Measurements from ENCODE around the gene CRYBB2.
"Not testable (repeated sequence)": the region's sequence is repeated elsewhere in the genome, so short reads cannot be mapped to it uniquely, and the experiment has no call there.

CRYBB2 gene

GRCh38 chr22:25199731-25200520 lies 19.5 kb upstream of the CRYBB2 start, which contains the start of gene CRYBB3:
Gene CRYBB3 (plus strand): TSS chr22:25199858. CDS start chr22:25201397, 1,539 bp downstream.
- no peak for DNase-seq (ENCODE audit: low read depth in 2 of 2)

GRCh38 chr22:25200967-25201366 lies 18.5 kb upstream of the CRYBB2 start:
- DNase-seq (ENCODE audit: low read depth in 2 of 2) = no peak

GRCh38 chr22:25201557-25202273 lies 17.7 kb upstream of the CRYBB2 start:
- no peak for DNase-seq (ENCODE audit: low read depth in 2 of 2)

GRCh38 chr22:25202290-25202921 lies 17.0 kb upstream of the CRYBB2 start:
- DNase-seq (ENCODE audit: low read depth in 2 of 2) = peak; percentile 9 to 14

GRCh38 chr22:25203082-25203481 lies 16.4 kb upstream of the CRYBB2 start:
- no peak for DNase-seq (ENCODE audit: low read depth in 2 of 2)

GRCh38 chr22:25204547-25204946 lies 14.9 kb upstream of the CRYBB2 start:
- not testable (repeated sequence) for DNase-seq (ENCODE audit: low read depth in 2 of 2)

- no peak for DNase-seq (ENCODE audit: low read depth in 2 of 2)
Observed at GRCh38 chr22:25205847-25206246, 13.6 kb upstream of the CRYBB2 start.

GRCh38 chr22:25206998-25207397 lies 12.4 kb upstream of the CRYBB2 start:
- no peak for DNase-seq (ENCODE audit: low read depth in 2 of 2)

- no peak for DNase-seq (ENCODE audit: low read depth in 2 of 2)
Observed at GRCh38 chr22:25207553-25208157, 11.8 kb upstream of the CRYBB2 start.

- DNase-seq (ENCODE audit: low read depth in 2 of 2) = no peak
Observed at GRCh38 chr22:25208328-25208727, 11.1 kb upstream of the CRYBB2 start.

GRCh38 chr22:25208743-25209505 lies 10.5 kb upstream of the CRYBB2 start:
- no peak for DNase-seq (ENCODE audit: low read depth in 2 of 2)

GRCh38 chr22:25210793-25211192 lies 8.6 kb upstream of the CRYBB2 start:
- DNase-seq (ENCODE audit: low read depth in 2 of 2) = no peak

- no peak for DNase-seq (ENCODE audit: low read depth in 2 of 2)
Observed at GRCh38 chr22:25212337-25212736, 7.1 kb upstream of the CRYBB2 start.

GRCh38 chr22:25213221-25213620 lies 6.2 kb upstream of the CRYBB2 start:
- DNase-seq (ENCODE audit: low read depth in 2 of 2) = no peak

- no peak for DNase-seq (ENCODE audit: low read depth in 2 of 2)
Observed at GRCh38 chr22:25216230-25216629, 3.2 kb upstream of the CRYBB2 start.

GRCh38 chr22:25219948-25220442 lies 556 bp downstream of the CRYBB2 start:
- no peak for DNase-seq (ENCODE audit: low read depth in 2 of 2)

- DNase-seq (ENCODE audit: low read depth in 2 of 2) = no peak
Observed at GRCh38 chr22:25221790-25222189, 2.4 kb downstream of the CRYBB2 start.

- DNase-seq (ENCODE audit: low read depth in 2 of 2) = no peak
Observed at GRCh38 chr22:25223269-25223850, 3.9 kb downstream of the CRYBB2 start.

- DNase-seq (ENCODE audit: low read depth in 2 of 2) = no peak
Observed at GRCh38 chr22:25228822-25229221, 9.4 kb downstream of the CRYBB2 start.

GRCh38 chr22:25230760-25231159 lies 11.3 kb downstream of the CRYBB2 start:
- not testable (repeated sequence) for DNase-seq (ENCODE audit: low read depth in 2 of 2)

GRCh38 chr22:25232301-25232700 lies 12.9 kb downstream of the CRYBB2 start:
- no peak for DNase-seq (ENCODE audit: low read depth in 2 of 2)

Data from stimulated activated CD8-positive, alpha-beta memory T cell treated with anti-CD3 and anti-CD28 coated beads, Interleukin-2, amount 100 ng/mL, for 1 hour (primary cell).